ENCODE results near the gene SDCCAG8.

- TF ChIP-seq CTCF (IDR thresholded peaks at IDR 0.05) (no peak), POLR2A (IDR thresholded peaks at IDR 0.05) (no peak)
Observed at GRCh38 chr1:243406424-243406823, 150.6 kb downstream of the SDCCAG8 start.

All from esophagus squamous epithelium (tissue), 4 donors.